ENCODE results near the gene GATAD2B. TPM values are rescaled to one million over a fixed set of nuclear protein-coding genes. Genes with fewer than 3 reads are reported as not detected.

Gene GATAD2B
- polyA plus RNA-seq, 3 donors: 1.1 to 11.0 (median 2.0) TPM

DNA sequence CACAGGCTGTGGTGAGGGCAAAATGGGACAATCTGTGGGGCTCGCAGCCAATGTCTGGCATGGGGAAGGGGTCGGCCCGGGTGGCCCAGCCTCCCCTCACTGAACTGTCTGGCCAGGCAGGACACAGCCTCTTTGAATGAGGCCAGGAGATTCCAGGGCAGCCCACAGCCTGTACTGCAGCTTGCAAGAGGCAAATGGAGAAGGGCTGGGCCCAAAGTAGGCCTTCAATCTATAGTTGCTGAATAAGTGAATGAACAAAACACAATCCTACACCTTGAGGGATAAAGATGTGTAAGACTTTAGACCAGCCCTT lies 124.3 kb downstream of the GATAD2B start:
- H4K20me1 ChIP-seq (ENCODE audit: insufficient read depth, low read length): no peaks in the 10 kb centered on the region
- Mint-ChIP-seq H3K9me3 (peaks cover 0 to 3% (median 0%) of the 10 kb centered on the region in 7 donors), H3K36me3 (peaks cover 26 to 27% of the 10 kb centered on the region in 2 donors), H3K4me1 (peaks cover 22% of the 10 kb centered on the region), H3K4me3 (no peak overlapping the region), H3K27me3 (ENCODE audit: low read depth in 3 of 3) (peaks cover 0 to 4% (median 2%) of the 10 kb centered on the region in 3 donors), H3K27ac (peak overlapping the region in 1 of 7 donors; percentile 30)
- no peak overlapping the region for H3K4me2 ChIP-seq (replicated peaks; ENCODE audit: extremely low read depth, low read length, poor library complexity, severe bottlenecking)
- intact Hi-C loops (cut with micrococcal nuclease): loop anchor here (5.0 kb wide), 1 partner anchor 189 kb away; the partner anchor contains the start of gene RAB13 (in 2 of the 2)
- H3K27me3 ChIP-seq (ENCODE audit: control insufficient read depth in 2 of 2, insufficient read depth in 2 of 2, low read length in 2 of 2): no peaks in the 10 kb centered on the region
- peaks cover 10 to 11% of the 10 kb centered on the region in 2 donors for H3K4me1 ChIP-seq (ENCODE audit: control insufficient read depth in 1 of 2, insufficient read depth in 2 of 2, low read length in 2 of 2)
- TF ChIP-seq, protein P1, sequence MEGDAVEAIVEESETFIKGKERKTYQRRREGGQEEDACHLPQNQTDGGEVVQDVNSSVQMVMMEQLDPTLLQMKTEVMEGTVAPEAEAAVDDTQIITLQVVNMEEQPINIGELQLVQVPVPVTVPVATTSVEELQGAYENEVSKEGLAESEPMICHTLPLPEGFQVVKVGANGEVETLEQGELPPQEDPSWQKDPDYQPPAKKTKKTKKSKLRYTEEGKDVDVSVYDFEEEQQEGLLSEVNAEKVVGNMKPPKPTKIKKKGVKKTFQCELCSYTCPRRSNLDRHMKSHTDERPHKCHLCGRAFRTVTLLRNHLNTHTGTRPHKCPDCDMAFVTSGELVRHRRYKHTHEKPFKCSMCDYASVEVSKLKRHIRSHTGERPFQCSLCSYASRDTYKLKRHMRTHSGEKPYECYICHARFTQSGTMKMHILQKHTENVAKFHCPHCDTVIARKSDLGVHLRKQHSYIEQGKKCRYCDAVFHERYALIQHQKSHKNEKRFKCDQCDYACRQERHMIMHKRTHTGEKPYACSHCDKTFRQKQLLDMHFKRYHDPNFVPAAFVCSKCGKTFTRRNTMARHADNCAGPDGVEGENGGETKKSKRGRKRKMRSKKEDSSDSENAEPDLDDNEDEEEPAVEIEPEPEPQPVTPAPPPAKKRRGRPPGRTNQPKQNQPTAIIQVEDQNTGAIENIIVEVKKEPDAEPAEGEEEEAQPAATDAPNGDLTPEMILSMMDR (IDR thresholded peaks at IDR 0.05): no peak
- no peak overlapping the region for H2AFZ ChIP-seq (ENCODE audit: insufficient read depth, low read depth, low read length, poor library complexity, severe bottlenecking)
- WGBS (ENCODE audit: insufficient coverage): 100% methylated on average over 3 of the region's 3 CpGs
- no peak for DNase-seq
- H3K27ac ChIP-seq (ENCODE audit: low read depth in 1 of 2, low read length in 2 of 2): no peak overlapping the region
- no peaks in the 10 kb centered on the region for H3K79me2 ChIP-seq (ENCODE audit: insufficient read depth, low read length)
- H3K9ac ChIP-seq (ENCODE audit: insufficient read depth, low read length, poor library complexity, severe bottlenecking): no peak overlapping the region
- H3K36me3 ChIP-seq (replicated peaks in 1 of 2; ENCODE audit: control insufficient read depth in 1 of 2, insufficient read depth in 2 of 2, low read length in 2 of 2): peaks cover 0 to 2% of the 10 kb centered on the region in 2 donors
- H3K9me3 ChIP-seq (replicated peaks in 1 of 2; ENCODE audit: control insufficient read depth in 1 of 2, insufficient read depth in 1 of 2, low read length in 2 of 2): no peaks in the 10 kb centered on the region
- no peak overlapping the region for H3K4me3 ChIP-seq (replicated peaks in 1 of 3; ENCODE audit: low read depth in 2 of 3, low read length in 3 of 3)

DNA sequence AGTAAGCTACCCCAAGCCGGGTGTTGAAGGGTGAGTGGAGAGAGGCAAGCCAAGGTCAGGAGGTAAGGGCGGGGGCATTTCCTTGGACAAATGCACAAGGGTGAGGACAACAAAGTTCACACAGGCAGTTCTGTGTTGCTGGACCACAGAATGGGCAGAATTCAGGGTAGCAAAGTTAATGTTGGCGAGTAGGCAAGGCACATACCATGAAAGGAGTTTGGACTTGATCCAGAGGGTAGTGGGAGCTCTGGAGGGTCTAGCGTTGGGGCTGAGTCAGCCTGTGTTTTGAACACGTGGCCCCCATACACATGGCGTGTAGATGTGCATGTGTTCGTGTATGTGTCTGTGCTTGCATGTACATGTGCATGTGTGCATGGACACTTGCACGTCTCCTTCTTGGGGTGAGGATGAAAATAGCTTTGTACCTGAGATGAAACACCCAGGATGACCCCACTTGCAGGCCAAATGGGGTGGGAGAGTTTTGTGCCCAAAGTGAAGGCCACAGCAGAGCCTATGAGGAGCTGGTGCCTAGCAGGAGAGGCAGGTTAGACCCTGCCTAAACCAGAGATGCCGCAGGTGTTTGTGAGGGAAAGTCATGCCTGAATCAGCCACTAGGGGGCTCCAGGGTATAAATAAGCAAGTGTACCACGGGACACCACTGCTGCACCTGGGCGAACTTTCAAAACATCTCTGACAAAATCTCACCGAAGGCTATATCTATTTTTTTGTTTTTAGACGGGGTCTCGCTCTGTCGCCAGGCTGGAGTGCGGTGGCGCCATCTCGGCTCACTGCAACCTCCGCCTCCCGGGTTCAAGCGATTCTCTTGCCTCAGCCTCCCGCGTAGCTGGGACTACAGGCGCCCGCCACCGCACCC lies 125.7 kb downstream of the GATAD2B start:
- Mint-ChIP-seq H3K36me3 (peaks cover 14 to 16% of the 10 kb centered on the region in 2 donors), H3K4me3 (no peak overlapping the region), H3K27ac (peak overlapping the region in 4 of 7 donors; percentile 16 to 67 (median 44)), H3K4me1 (peaks cover 18% of the 10 kb centered on the region), H3K9me3 (peaks cover 0 to 3% (median 0%) of the 10 kb centered on the region in 7 donors), H3K27me3 (ENCODE audit: low read depth in 3 of 3) (peaks cover 1 to 5% (median 2%) of the 10 kb centered on the region in 3 donors)
- TF ChIP-seq, protein P1 (IDR thresholded peaks at IDR 0.05): peak; percentile 98
- 68% methylated on average over 23 of the region's 26 CpGs for WGBS (ENCODE audit: insufficient coverage)
- Histone ChIP-seq H3K4me1 (ENCODE audit: control insufficient read depth in 1 of 2, insufficient read depth in 2 of 2, low read length in 2 of 2) (peaks cover 7 to 10% of the 10 kb centered on the region in 2 donors), H3K36me3 (replicated peaks in 1 of 2; ENCODE audit: control insufficient read depth in 1 of 2, insufficient read depth in 2 of 2, low read length in 2 of 2) (peaks cover 0 to 2% of the 10 kb centered on the region in 2 donors), H3K4me3 (replicated peaks in 1 of 3; ENCODE audit: low read depth in 2 of 3, low read length in 3 of 3) (no peak overlapping the region), H3K9me3 (replicated peaks in 1 of 2; ENCODE audit: control insufficient read depth in 1 of 2, insufficient read depth in 1 of 2, low read length in 2 of 2) (no peaks in the 10 kb centered on the region), H4K20me1 (ENCODE audit: insufficient read depth, low read length) (no peaks in the 10 kb centered on the region), H3K9ac (ENCODE audit: insufficient read depth, low read length, poor library complexity, severe bottlenecking) (no peak overlapping the region), H3K27me3 (ENCODE audit: control insufficient read depth in 2 of 2, insufficient read depth in 2 of 2, low read length in 2 of 2) (no peaks in the 10 kb centered on the region), H3K27ac (ENCODE audit: low read depth in 1 of 2, low read length in 2 of 2) (no peak overlapping the region), H3K79me2 (ENCODE audit: insufficient read depth, low read length) (no peaks in the 10 kb centered on the region), H3K4me2 (replicated peaks; ENCODE audit: extremely low read depth, low read length, poor library complexity, severe bottlenecking) (no peak overlapping the region), H2AFZ (ENCODE audit: insufficient read depth, low read depth, low read length, poor library complexity, severe bottlenecking) (no peak overlapping the region)
- peak; percentile 47 to 71 (median 68) for DNase-seq
- intact Hi-C loops (cut with micrococcal nuclease): loop anchor here (5.0 kb wide), 1 partner anchor 190 kb away; the partner anchor contains the start of gene RAB13 (in 2 of the 2)

Measured in CD14-positive monocyte (primary cell).